HepG2 (cell line): ENCODE measurements around the gene MRFAP1. TPM values are rescaled to one million over a fixed set of nuclear protein-coding genes. Genes with fewer than 3 reads are reported as not detected.

ENCODE experiments used
- ATF7-NPFF ChIP-seq: sonication (generic); formaldehyde crosslinking; IDR thresholded peaks from 2 replicates; pipeline ENCODE4 v1.8.1; 2023; ENCODE audit warnings: mild to moderate bottlenecking, low read depth, missing genetic modification reagents, moderate library complexity
- CENPBD1 ChIP-seq: sonication (generic); formaldehyde crosslinking; IDR thresholded peaks from 2 replicates; pipeline ENCODE4 v1.8.0; 2022; ENCODE audit warnings: missing genetic modification reagents, low read depth, mild to moderate bottlenecking, borderline replicate concordance
- HMGA1 ChIP-seq: sonication (generic); formaldehyde crosslinking; conservative IDR thresholded peaks from 2 replicates; pipeline ENCODE4 v1.4.0; 2020; ENCODE audit warnings: missing genetic modification reagents
- HOXA9 ChIP-seq: sonication (generic); formaldehyde crosslinking; IDR thresholded peaks from 2 replicates; pipeline ENCODE4 v1.8.1; 2022; ENCODE audit warnings: missing genetic modification reagents, mild to moderate bottlenecking, moderate library complexity, borderline replicate concordance
- MBNL3 ChIP-seq: fragments of 250-450 bp; sonication (Bioruptor Pico); conservative IDR thresholded peaks from 2 replicates; pipeline ENCODE4 v1.8.0; 2022; ENCODE audit warnings: mild to moderate bottlenecking, inconsistent platforms
- MEF2D ChIP-seq: sonication (generic); formaldehyde crosslinking; IDR thresholded peaks from 2 replicates; pipeline ENCODE4 v1.5.1; 2020; ENCODE audit warnings: mild to moderate bottlenecking, missing genetic modification reagents
- NFE2L2 ChIP-seq: fragments of 150-350 bp; IDR thresholded peaks from 2 replicates; pipeline ENCODE4 v1.6.1; 2014; ENCODE audit warnings: low read length
- NR2C2 ChIP-seq: sonication (generic); formaldehyde crosslinking; IDR thresholded peaks from 2 replicates; pipeline ENCODE4 v1.4.0; 2020; ENCODE audit warnings: missing genetic modification reagents, mild to moderate bottlenecking, moderate library complexity, borderline replicate concordance
- PRMT3 ChIP-seq: sonication (generic); formaldehyde crosslinking; IDR thresholded peaks from 2 replicates; pipeline ENCODE4 v1.8.1; 2022; ENCODE audit warnings: low read depth, mild to moderate bottlenecking, moderate library complexity, missing genetic modification reagents, borderline replicate concordance
- RBM39 ChIP-seq: fragments of 200-400 bp; formaldehyde crosslinking; IDR thresholded peaks from one replicate; pipeline ENCODE4 v1.6.1; 2018; ENCODE audit warnings: antibody characterized with exemption, mild to moderate bottlenecking, low read depth, low read length; ENCODE audit not compliant: poor library complexity, severe bottlenecking
- SMAD1 ChIP-seq: sonication (generic); formaldehyde crosslinking; IDR thresholded peaks from 2 replicates; pipeline ENCODE4 v1.4.0; 2020; ENCODE audit warnings: missing genetic modification reagents, low read depth, mild to moderate bottlenecking, borderline replicate concordance
- SP5 ChIP-seq: IDR thresholded peaks from 2 replicates; pipeline ENCODE4 v1.6.1; 2016; ENCODE audit warnings: low read depth, borderline replicate concordance
- TMF1 ChIP-seq: sonication (generic); formaldehyde crosslinking; IDR thresholded peaks from 2 replicates; pipeline ENCODE4 v1.8.1; 2022; ENCODE audit warnings: low read depth, missing genetic modification reagents
- TRAFD1 ChIP-seq: sonication (generic); formaldehyde crosslinking; IDR thresholded peaks from 2 replicates; pipeline ENCODE4 v1.5.1; 2020; ENCODE audit warnings: missing genetic modification reagents, mild to moderate bottlenecking, borderline replicate concordance
- ZBTB33 ChIP-seq: sonication (generic); formaldehyde crosslinking; IDR thresholded peaks from 2 replicates; pipeline ENCODE4 v1.4.0; 2020; ENCODE audit warnings: missing genetic modification reagents
- ZFX ChIP-seq: sonication (generic); formaldehyde crosslinking; IDR thresholded peaks from 2 replicates; pipeline ENCODE4 v1.4.0; 2020; ENCODE audit warnings: mild to moderate bottlenecking, low read depth, missing genetic modification reagents, moderate library complexity
- ZNF12 ChIP-seq: sonication (generic); formaldehyde crosslinking; IDR thresholded peaks from 2 replicates; pipeline ENCODE4 v1.5.0; 2020; ENCODE audit warnings: missing genetic modification reagents
- ZNF468 ChIP-seq: sonication (generic); formaldehyde crosslinking; IDR thresholded peaks from 2 replicates; pipeline ENCODE4 v1.8.0; 2022; ENCODE audit warnings: mild to moderate bottlenecking, moderate library complexity, missing genetic modification reagents
- ZNF674 ChIP-seq: sonication (generic); formaldehyde crosslinking; IDR thresholded peaks from 2 replicates; pipeline ENCODE4 v1.5.0; 2020; ENCODE audit warnings: low read depth, mild to moderate bottlenecking, missing genetic modification reagents
- ZNF775 ChIP-seq: sonication (generic); formaldehyde crosslinking; IDR thresholded peaks from 2 replicates; pipeline ENCODE4 v1.4.0; 2020; ENCODE audit warnings: missing genetic modification reagents, mild to moderate bottlenecking, moderate library complexity, borderline replicate concordance
- ZNF784 ChIP-seq: sonication (generic); formaldehyde crosslinking; IDR thresholded peaks from 2 replicates; pipeline ENCODE4 v1.5.1; 2020; ENCODE audit warnings: missing genetic modification reagents, mild to moderate bottlenecking, borderline replicate concordance
- ZSCAN30 ChIP-seq: sonication (generic); formaldehyde crosslinking; IDR thresholded peaks from 2 replicates; pipeline ENCODE4 v1.5.0; 2020; ENCODE audit warnings: mild to moderate bottlenecking, missing genetic modification reagents
- polyA plus RNA-seq, 8 experiments: library from polyadenylated mRNA; depleted of rRNA in 3 of 8; stranded (reverse) in 7 of 8; unstranded in 1 of 8; fragments of >200 nt; fragmentation: Illumina TruSeq in 4 of 8; extraction: Trizol in 4 of 8; gene quantifications; 2 replicates each; pipeline versions ENCODE4 v1.2.1 to v1.2.3, GENCODE V29; 2011 to 2016; ENCODE audit warnings: low read depth in 4 of 8, missing spikeins in 1 of 8, mixed read lengths in 1 of 8; ENCODE audit not compliant: insufficient read depth in 1 of 8
- total RNA-seq, 5 experiments: library from RNA; depleted of rRNA; stranded (reverse); fragments of >200 nt; fragmentation: Illumina TruSeq; extraction: Trizol; gene quantifications; 2 replicates each; pipeline ENCODE4 v1.2.3, GENCODE V29; 2016; ENCODE audit warnings: low read depth in 1 of 5

The MRFAP1 gene
- total and polyA plus RNA-seq, 2 of the 13 experiments (the other 11 are each of a cell fraction or from before 2014, with no cell fraction given), result 112 to 158 TPM

GRCh38 chr4:6673660-6674499 is 33.4 kb downstream of the MRFAP1 start (continued):
- TF ChIP-seq PRMT3 (CRISPR knock-in tag) (peak; percentile 37; the same call in 1 of the 2 replicates), MEF2D (CRISPR knock-in tag) (peak; percentile 75), TMF1 (CRISPR knock-in tag) (no peak; the same call in 1 of the 2 replicates), HMGA1 (CRISPR knock-in tag) (no peak), SMAD1 (CRISPR knock-in tag) (no peak), ZNF674 (CRISPR knock-in tag) (peak; percentile 85; the same call in 1 of the 2 replicates), NR2C2 (CRISPR knock-in tag) (peak; percentile 54), ZNF784 (CRISPR knock-in tag) (no peak; the same call in 1 of the 2 replicates), ZNF468 (CRISPR knock-in tag) (no peak), ZNF775 (0 out of 2 replicates have a peak, but pooled peaks have one; percentile 34), RBM39 (no peak), NFE2L2 (no peak), ZBTB33 (CRISPR knock-in tag) (peak; percentile 38; the same call in 1 of the 2 replicates), HOXA9 (CRISPR knock-in tag) (peak; percentile 96; the same call in 1 of the 2 replicates), CENPBD1 (CRISPR knock-in tag) (no peak; the same call in 1 of the 2 replicates), ZFX (CRISPR knock-in tag) (peak; percentile 84), MBNL3 (CRISPR knock-in tag) (no peak), ATF7-NPFF (CRISPR knock-in tag) (peak; percentile 99), SP5 (peak; percentile 20; the same call in 1 of the 2 replicates), ZSCAN30 (CRISPR knock-in tag) (no peak), TRAFD1 (CRISPR knock-in tag) (no peak), ZNF12 (0 out of 2 replicates have a peak, but pooled peaks have one; percentile 10)
